NCI-H82 treated with DMSO at 0.1 percent for 48 hours (cell line): ENCODE data around the gene RABL6.
"Not testable (repeated sequence)": the region's sequence is repeated elsewhere in the genome, so short reads cannot be mapped to it uniquely, and the experiment has no call there.

Experiments used
- DNase-seq: peaks from one replicate; lab custom pipeline; 2025; ENCODE audit not compliant: unreplicated experiment; lab: John Stamatoyannopoulos, UW

Gene RABL6, protein sequence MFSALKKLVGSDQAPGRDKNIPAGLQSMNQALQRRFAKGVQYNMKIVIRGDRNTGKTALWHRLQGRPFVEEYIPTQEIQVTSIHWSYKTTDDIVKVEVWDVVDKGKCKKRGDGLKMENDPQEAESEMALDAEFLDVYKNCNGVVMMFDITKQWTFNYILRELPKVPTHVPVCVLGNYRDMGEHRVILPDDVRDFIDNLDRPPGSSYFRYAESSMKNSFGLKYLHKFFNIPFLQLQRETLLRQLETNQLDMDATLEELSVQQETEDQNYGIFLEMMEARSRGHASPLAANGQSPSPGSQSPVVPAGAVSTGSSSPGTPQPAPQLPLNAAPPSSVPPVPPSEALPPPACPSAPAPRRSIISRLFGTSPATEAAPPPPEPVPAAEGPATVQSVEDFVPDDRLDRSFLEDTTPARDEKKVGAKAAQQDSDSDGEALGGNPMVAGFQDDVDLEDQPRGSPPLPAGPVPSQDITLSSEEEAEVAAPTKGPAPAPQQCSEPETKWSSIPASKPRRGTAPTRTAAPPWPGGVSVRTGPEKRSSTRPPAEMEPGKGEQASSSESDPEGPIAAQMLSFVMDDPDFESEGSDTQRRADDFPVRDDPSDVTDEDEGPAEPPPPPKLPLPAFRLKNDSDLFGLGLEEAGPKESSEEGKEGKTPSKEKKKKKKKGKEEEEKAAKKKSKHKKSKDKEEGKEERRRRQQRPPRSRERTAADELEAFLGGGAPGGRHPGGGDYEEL

DNA sequence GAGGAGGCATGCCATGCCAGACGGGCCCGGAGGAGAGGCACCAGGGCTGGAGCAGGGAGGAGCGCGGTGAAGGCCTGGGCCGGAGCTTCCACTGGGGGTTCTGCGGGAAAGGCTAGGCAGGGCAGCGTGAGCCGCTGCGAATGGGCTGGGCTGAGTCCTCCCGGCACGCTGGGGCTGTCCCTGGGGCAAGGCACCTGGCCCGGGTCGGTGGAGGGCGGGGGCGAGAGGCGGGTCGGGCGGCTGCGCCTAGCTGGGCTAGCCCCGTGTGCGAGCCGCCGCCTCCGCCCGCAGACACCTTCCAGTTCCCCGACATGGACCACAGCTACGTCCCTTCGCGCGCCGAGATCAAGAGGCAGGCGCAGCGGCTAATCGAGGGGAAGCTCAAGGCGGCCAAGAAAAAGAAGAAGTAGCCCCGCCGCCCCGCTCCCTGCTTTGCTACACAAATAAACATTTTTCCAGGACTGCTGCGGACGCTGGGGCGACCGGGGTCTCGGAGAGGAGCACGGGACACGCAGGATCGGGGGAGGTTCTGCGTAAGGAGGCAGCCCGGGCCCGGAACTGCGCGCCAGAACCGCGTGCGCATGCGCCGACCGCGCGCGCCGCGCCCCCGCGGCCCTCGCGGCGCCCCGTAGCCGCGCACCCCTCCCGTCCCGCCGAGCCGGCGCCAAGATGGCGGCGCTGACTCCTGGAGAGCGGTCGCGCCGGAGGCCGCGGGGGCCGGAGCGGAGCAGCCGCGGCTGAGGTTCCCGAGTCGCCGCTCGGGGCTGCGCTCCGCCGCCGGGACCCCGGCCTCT is at the start of gene RABL6:
TSS of gene RABL6 (plus strand) at position 668 of the 794 bp plus-strand sequence. CDS start 249 bp downstream, outside the sequence.
- peak; percentile 33 for DNase-seq

DNA sequence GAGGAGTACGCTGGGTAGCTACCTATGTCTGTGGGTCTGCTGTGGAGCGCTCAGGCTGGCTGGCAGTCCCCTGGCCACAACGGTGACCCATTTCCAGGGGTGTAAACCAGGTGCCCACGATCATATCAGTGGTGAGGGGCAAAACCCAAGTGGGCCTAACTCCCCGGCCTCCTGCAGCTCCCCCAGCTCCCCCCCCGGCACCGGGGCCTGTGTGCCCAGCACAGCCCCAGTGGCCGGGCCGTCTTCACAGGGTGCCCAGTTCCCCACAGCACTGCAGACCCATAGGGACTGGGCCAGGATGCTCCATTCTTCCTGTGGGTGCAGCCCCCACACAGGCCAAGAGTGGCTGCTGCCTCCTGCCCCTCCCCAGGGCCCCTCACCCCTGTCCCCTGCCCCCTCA is 48.7 kb upstream of the RABL6 start:
- DNase-seq = no peak

- no peak for DNase-seq
Measured at GRCh38 chr9:136759436-136760325, 48.1 kb upstream of the RABL6 start.

DNA sequence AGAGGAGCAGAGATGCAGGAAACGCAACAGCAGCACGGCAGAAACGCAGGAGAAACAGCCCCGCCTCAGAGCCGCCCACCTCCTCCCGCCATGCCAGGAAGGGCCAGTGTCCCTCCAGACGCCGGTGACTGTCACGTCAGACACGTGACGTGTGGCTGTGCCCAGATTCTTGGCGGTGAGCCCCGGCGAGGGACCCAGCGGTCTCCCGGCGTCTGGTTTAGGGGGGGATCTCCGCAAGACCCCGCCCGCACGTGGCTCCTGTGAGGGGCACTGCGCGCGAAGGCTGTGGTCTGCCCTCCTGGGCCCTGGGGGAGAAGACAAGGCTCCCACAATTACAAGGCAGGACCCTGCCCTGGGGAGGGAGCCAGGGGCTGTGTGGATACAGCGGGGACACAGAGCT is 47.3 kb upstream of the RABL6 start:
- no peak for DNase-seq

- DNase-seq = peak; percentile 53
Measured at GRCh38 chr9:136760834-136761544, 46.8 kb upstream of the RABL6 start.

DNA sequence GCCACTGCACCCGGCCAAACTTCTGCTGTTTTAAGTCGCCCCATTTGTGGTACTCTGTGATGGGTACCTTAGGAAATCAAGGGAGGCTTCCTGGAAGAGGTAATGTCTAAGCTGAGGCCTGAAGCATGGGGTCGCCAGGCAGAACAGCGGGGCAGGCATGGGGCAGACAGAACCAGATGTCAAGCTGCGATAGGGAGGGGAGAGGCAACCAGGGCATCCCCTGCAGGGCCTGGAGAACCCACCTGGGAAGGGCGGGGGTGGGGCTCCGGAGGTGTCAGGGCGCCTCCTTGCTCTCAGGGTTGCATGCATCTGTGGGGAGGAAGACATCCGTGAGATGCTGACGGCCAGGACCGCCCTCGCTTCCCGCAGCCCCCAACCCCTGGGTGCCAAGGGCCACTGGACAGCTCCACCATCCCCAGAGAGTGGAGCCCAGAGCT is 46.2 kb upstream of the RABL6 start:
- no peak for DNase-seq

DNA sequence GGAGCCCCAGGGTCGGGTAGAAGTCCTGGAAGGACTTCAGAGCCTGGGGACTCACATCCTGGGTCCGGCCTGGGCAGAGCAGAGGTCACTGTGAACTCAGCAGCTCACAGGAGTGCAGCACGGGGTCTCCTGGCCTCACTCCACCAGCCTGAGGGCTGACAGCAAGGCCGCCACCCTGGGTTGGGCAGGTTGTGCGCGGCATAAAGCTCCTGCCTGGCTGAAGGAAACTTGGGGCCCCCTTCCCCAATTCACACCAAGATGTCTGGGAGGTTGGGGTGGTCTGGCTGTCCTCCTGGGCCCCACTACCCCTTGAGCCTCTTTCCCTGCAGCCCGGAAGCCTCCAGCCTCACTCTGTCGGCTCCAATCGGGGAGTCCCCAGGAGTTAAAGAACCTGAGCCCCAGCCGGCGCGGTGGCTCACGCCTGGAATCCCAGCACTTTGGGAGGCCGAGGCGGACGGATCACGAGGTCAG is 45.5 kb upstream of the RABL6 start:
- no peak for DNase-seq

DNA sequence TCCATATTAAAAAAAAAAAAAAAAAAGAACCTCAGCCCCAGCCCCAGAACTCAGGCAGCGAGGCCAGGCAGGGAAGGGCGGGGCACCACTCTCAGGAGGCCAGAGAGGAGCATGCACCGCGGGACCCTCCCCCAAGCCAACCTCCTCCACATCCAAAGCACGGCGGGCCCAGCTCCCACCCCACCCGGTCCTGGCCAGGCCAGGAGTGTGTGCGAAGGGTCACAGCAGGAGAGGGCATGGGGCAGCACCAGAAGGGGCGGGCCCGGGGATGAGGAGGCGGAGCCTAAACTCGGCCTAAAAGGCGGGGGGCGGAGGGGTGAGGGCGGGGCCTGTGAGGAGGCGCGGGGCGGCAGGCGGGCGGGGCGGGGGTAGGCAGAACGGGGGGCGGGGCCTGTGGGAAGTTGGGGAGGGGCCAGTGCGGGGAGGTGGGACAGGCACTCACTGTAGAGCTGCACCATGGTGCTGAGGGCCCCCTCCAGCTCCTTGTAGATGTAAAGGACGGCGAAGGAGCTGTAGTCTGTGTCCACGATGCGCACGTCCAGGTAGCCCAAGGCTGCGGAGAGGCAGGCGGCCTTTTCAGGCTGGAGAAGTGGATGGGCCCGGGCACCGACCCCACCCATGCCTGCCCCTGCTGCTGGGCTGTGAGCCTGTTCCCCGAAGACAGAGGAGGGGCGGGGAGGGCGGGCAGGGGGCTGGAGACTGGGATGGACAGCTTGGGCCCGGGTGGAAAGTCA is 44.7 kb upstream of the RABL6 start:
- DNase-seq = peak; percentile 56

- DNase-seq = no peak
Measured at GRCh38 chr9:136763649-136764035, 44.1 kb upstream of the RABL6 start.

- no peak for DNase-seq
Measured at GRCh38 chr9:136764301-136764891, 43.4 kb upstream of the RABL6 start, which contains the start of gene LCN15. TSS of gene LCN15 (minus strand) at chr9:136764518. CDS start at chr9:136764488, 30 bp downstream.

DNA sequence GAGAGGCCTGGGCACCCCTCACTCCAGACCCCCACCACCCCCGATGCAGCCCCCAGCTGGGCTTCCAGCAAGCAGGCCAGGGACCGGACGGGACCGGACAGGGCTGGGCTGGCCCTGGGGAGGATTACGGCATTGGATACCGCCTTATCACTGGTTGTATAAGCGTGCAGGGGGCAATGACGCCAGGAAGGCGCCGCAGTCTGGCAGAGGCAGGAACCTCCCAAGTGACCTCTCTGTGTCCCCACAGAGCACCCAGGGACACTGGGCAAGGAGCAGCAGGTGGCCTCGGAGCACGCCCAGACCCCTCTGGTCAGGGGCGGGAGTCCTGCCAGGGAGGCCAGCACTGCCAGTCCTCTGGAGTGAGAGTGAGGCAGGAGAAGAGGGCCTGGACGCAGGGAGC is 42.7 kb upstream of the RABL6 start:
- no peak for DNase-seq

GRCh38 chr9:136765745-136766409 is 41.9 kb upstream of the RABL6 start:
- not testable (repeated sequence) for DNase-seq

- DNase-seq = not testable (repeated sequence)
Measured at GRCh38 chr9:136766410-136767120, 41.2 kb upstream of the RABL6 start.

DNA sequence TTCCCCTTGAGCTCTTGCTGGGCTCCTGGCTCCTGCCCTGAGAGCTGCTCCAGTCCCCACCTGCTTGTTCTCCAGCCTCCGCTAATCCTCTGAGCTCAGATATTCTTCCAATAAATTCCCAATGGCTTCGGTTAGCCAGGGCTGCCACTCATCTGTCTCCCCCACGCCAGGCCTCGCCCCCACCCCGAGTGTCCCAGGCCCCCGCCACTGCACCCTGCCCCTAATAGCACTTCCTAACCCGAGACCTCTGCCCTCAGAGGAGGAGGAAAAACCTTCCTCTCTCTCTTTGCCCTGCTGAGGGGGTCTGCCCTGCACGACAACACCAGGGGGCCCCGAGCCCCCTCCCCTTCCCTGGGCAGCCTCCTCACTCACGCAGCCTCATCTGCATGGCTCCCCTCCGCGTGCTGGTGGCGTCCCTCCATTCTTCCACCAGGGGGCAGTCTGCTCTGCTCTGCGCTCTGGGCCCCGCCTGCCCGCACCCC is 38.0 kb upstream of the RABL6 start:
- DNase-seq = peak; percentile 45

- no peak for DNase-seq
Measured at GRCh38 chr9:136771907-136772415, 35.8 kb upstream of the RABL6 start.

DNA sequence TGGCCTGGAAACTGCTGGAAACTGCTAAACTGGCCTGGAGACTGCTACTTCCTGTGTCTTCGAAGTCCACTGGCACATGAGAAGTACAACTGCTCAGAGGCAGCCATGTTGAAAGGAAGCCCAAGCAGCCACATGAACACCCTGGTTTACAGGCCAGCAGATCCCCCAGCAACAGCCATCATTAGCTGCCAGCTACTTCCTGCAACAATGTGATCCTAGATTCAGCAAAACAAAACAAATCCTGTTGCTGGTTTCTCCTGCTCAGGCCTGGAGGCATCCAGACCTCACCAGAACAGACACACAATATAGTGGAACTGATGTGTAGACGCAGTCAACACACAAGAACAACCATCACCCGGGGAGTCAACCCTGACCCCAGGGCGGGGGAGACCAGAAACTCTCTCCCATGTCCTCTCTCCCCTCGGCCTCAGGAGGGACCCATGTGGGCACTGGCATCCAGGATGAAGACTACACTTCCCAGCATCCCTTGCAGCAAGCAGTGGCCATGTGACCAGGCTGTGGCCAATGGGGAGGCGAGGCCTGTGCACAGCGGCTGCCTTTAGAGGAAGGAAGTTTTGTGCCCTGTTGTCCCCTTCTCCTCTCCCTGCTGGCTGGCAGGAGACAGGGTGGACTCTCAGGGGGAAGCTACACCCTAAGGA is 34.2 kb upstream of the RABL6 start:
- DNase-seq = peak; percentile 22
